GM12878 (cell line): ENCODE data around the gene CACNA1G. TPM values are rescaled to one million over a fixed set of nuclear protein-coding genes. Genes with fewer than 3 reads are reported as not detected.

Experiments used
- ATAC-seq: fragments of 200-7000 bp; cut with Tn5 transposase; 3 replicates; pipeline ENCODE4 v1.9.1; 2020; ENCODE audit warnings: mild to moderate bottlenecking, moderate library complexity
- BruUV-seq: library from RNA; stranded (reverse); fragments of 400-500 nt; replicated peaks from 2 replicates; lab custom pipeline; 2021; lab: Mats Ljungman, UMichigan
- CTCF ChIA-PET: fragments of 300-600 bp; sonication (Branson Sonifier 250); formaldehyde crosslinking; extraction: SDS; loops from one replicate; lab custom pipeline; 2021; ENCODE audit warnings: inconsistent platforms; lab: Yijun Ruan, JAX
- POLR2A ChIA-PET: fragments of 350-600 bp; formaldehyde crosslinking; extraction: SDS; loops from one replicate; lab custom pipeline; 2021; ENCODE audit warnings: inconsistent platforms; lab: Charles Lee
- RAD21 ChIA-PET: fragments of 300-600 bp; sonication (Branson Sonifier 250); formaldehyde crosslinking; loops from one replicate; lab custom pipeline; 2023; ENCODE audit warnings: antibody characterized with exemption; ENCODE audit not compliant: unreplicated experiment; lab: Charles Lee
- SMC1A ChIA-PET: fragments of 300-600 bp; sonication (Branson Sonifier 250); formaldehyde crosslinking; loops from one replicate; lab custom pipeline; 2023; ENCODE audit not compliant: unreplicated experiment, uncharacterized antibody; lab: Charles Lee
- DNase-seq: peaks from one replicate; pipeline ENCODE4 v3.0.0-alpha.2; 2011; ENCODE audit warnings: low read depth, low spot score
- FAIRE-seq: peaks from 3 replicates; lab custom pipeline; 2011; peaks lifted over from hg19 to GRCh38; lab: Jason Lieb, UNC
- H2AFZ ChIP-seq: 2 replicates; pipeline ENCODE4 v1.6.0; 2011; ENCODE audit warnings: low read depth, low read length, control low read depth; ENCODE audit not compliant: control insufficient read depth
- H3K27ac ChIP-seq: 2 replicates; pipeline ENCODE4 v1.5.1; 2011; ENCODE audit warnings: control low read depth; ENCODE audit not compliant: control insufficient read depth, insufficient read depth
- H3K27me3 ChIP-seq, 2 experiments: replicated peaks in 1 of 2; 2 replicates each; pipeline versions ENCODE4 v1.6.0 to v1.6.1; 2011; ENCODE audit warnings: low read length in 1 of 2; ENCODE audit not compliant: control insufficient read depth in 2 of 2, insufficient read depth in 2 of 2
- H3K36me3 ChIP-seq, 2 experiments: 2 replicates each; pipeline ENCODE4 v1.5.1; 2011; ENCODE audit warnings: low read length in 1 of 2; ENCODE audit not compliant: control insufficient read depth in 2 of 2, insufficient read depth in 2 of 2
- H3K4me1 ChIP-seq: 2 replicates; pipeline ENCODE4 v1.6.1; 2011; ENCODE audit warnings: mild to moderate bottlenecking, low read length, moderate library complexity, mixed read lengths; ENCODE audit not compliant: control insufficient read depth, insufficient read depth
- H3K4me2 ChIP-seq: 2 replicates; pipeline ENCODE4 v1.6.0; 2011; ENCODE audit warnings: control low read depth; ENCODE audit not compliant: control insufficient read depth, insufficient read depth
- H3K4me3 ChIP-seq: fragments of 200-600 bp; sonication (generic); 2 replicates; pipeline ENCODE4 v1.5.1; 2016
- H3K79me2 ChIP-seq: 2 replicates; pipeline ENCODE4 v1.6.0; 2011; ENCODE audit warnings: low read length; ENCODE audit not compliant: control insufficient read depth, insufficient read depth
- H3K9ac ChIP-seq: 2 replicates; pipeline ENCODE4 v1.8.0; 2011; ENCODE audit warnings: low read length, control low read depth, mixed read lengths; ENCODE audit not compliant: control insufficient read depth, insufficient read depth
- H3K9me3 ChIP-seq: replicated peaks from 3 replicates; pipeline ENCODE4 v1.5.1; 2011; ENCODE audit warnings: mild to moderate bottlenecking, low read length; ENCODE audit not compliant: control insufficient read depth, insufficient read depth
- H4K20me1 ChIP-seq: 2 replicates; pipeline ENCODE4 v1.6.0; 2011; ENCODE audit not compliant: control insufficient read depth, insufficient read depth
- ATF7 ChIP-seq: fragments of 450-650 bp; IDR thresholded peaks from 2 replicates; pipeline ENCODE4 v1.6.1; 2016; ENCODE audit warnings: low read depth, mild to moderate bottlenecking
- EP300 ChIP-seq, 2 experiments: fragments of 150-350 bp in 1 of 2; IDR thresholded peaks; 2 replicates each; pipeline ENCODE4 v1.6.1; 2011 to 2012; ENCODE audit warnings: low read depth in 2 of 2, low read length in 2 of 2, borderline replicate concordance in 1 of 2, improper control_type of control experiment in 1 of 2, inconsistent platforms in 1 of 2; ENCODE audit not compliant: control insufficient read depth in 1 of 2
- FOXM1 ChIP-seq: IDR thresholded peaks from 2 replicates; pipeline ENCODE4 v1.6.1; 2012; ENCODE audit warnings: low read depth, mild to moderate bottlenecking, inconsistent platforms, low read length, moderate library complexity
- MYC ChIP-seq: IDR thresholded peaks from 2 replicates; pipeline ENCODE4 v1.6.1; 2011; ENCODE audit warnings: mild to moderate bottlenecking, low read length, moderate library complexity, inconsistent platforms; ENCODE audit not compliant: insufficient read depth, insufficient replicate concordance, insufficient read length, severe bottlenecking
- NR2F1 ChIP-seq: fragments of 450-650 bp; conservative IDR thresholded peaks from 2 replicates; pipeline ENCODE4 v1.6.1; 2017; ENCODE audit warnings: mild to moderate bottlenecking
- ZBTB33 ChIP-seq: fragments of 450-650 bp; IDR thresholded peaks from 2 replicates; pipeline ENCODE4 v1.6.1; 2017; ENCODE audit warnings: mild to moderate bottlenecking
- WGBS: methylation state at CpG from one replicate; pipeline ENCODE4 v1.1.6; 2016; ENCODE audit warnings: low lambda C conversion rate; ENCODE audit not compliant: insufficient replicate concordance, insufficient coverage; ENCODE audit errors: missing lambda C conversion rate; 5-methylcytosine and 5-hydroxymethylcytosine counted together
- in situ Hi-C: fragments of 300-500 bp; cut with MboI; formaldehyde crosslinking; loops from 9 replicates; pipeline ENCODE4 v1.14.3; 2018; ENCODE audit warnings: mixed read lengths
- intact Hi-C: fragments of 100-400 bp; cut with micrococcal nuclease; formaldehyde crosslinking; loops from one replicate; pipeline ENCODE4 v1.14.2; 2022; ENCODE audit not compliant: unreplicated experiment
- polyA plus RNA-seq, 11 experiments: library from polyadenylated mRNA; depleted of rRNA in 4 of 11; unstranded in 6 of 11; stranded (reverse) in 5 of 11; fragments of >200 nt; fragmentation: Nextera tagmentation in 4 of 11; fragmentation: Illumina TruSeq in 1 of 11; extraction: Ambion mirVana in 4 of 11; extraction: Trizol in 1 of 11; gene quantifications; 1 replicate in 1 of 11; 2 replicates in 10 of 11; pipeline versions ENCODE4 v1.2.1 to v1.2.3, GENCODE V29; 2011 to 2016; ENCODE audit warnings: inconsistent platforms in 2 of 11, missing spikeins in 2 of 11, low read depth in 1 of 11
- total RNA-seq, 4 experiments: library from RNA; depleted of rRNA in 3 of 4; stranded (reverse); fragments of >200 nt in 3 of 4; fragmentation: Illumina TruSeq in 1 of 4; extraction: Trizol in 1 of 4; gene quantifications; 2 replicates each; pipeline versions ENCODE4 v1.2.1 to v1.2.3, GENCODE V29; 2013 to 2021

Gene CACNA1G
- total and polyA plus RNA-seq, 10 of the 15 experiments (the other 5 are each of a cell fraction or from before 2014, with no cell fraction given) = 0.03 to 0.15 TPM; not detected in 8

DNA sequence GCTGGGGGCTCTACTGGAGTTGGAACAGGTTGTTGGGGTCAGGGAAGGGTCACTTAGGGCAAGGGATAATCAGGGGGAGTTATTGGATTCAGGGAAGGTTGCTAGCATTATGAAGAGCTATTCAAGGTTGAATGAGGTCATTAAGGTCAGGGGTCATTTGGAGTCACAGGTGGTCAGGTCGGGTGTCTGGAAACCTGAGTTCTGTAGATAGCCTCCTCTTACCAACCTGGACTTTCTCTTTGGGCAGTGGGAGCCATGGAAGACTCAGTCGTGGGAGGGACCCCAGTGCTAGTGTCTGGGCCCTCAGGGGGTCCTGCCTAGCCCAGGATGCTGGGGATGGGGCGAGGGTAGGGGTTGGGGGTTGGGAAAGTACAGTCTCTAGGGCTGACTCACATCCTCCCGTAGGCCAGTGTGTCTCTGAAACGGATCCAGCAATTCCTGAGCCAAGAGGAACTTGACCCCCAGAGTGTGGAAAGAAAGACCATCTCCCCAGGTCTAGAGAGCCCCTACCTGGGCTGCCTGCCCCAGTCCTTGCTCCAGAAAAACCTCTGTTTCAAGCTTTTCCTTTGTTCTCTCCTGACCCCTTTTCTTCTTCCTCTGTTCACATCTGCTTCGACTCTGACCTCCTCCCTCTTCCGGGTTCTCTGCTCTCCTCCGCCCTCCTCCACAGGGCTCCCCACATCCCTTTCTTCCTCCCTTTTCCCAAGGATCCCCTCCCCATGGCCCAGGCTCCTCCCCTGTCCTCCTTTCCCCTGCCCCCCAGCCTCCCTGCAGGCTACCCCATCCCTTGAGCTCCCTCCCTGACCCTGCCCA is 107.7 kb downstream of the CACNA1G start:
- FAIRE-seq = no peak
- Histone ChIP-seq H4K20me1 (no peaks in the 10 kb centered on the region), H3K4me3 (no peak overlapping the region), H3K36me3 (no peaks in the 10 kb centered on the region), H3K4me2 (no peak overlapping the region), H3K27me3 (no peaks in the 10 kb centered on the region), H3K9me3 (no peaks in the 10 kb centered on the region), H3K27ac (no peak overlapping the region), H2AFZ (no peak overlapping the region), H3K79me2 (no peaks in the 10 kb centered on the region), H3K4me1 (no peaks in the 10 kb centered on the region), H3K9ac (no peak overlapping the region)
- TF ChIP-seq MYC = no peak
- no peak for TF ChIP-seq FOXM1
- no peak for TF ChIP-seq EP300 (IDR thresholded peaks at IDR 0.05; ENCODE audit: borderline replicate concordance in 1 of 2, control insufficient read depth in 1 of 2, low read depth in 2 of 2, low read length in 2 of 2)
- no peak for TF ChIP-seq ZBTB33
- TF ChIP-seq ATF7 = no peak
- 0 out of 2 replicates have a peak, but pooled peaks have one; percentile 27 for TF ChIP-seq NR2F1
- ChIA-PET POLR2A (interaction anchor here (0.6 kb wide), 1 partner anchor 468 kb away, joined by 3 read pairs; no protein-coding TSS in a partner anchor), RAD21 (no interaction called here), CTCF (interaction anchor here (0.6 kb wide), 1 partner anchor 41 kb away, joined by 3 read pairs; no protein-coding TSS in a partner anchor), SMC1A (interaction anchor here (0.9 kb wide), 1 partner anchor 31 kb away, joined by 3 read pairs; no protein-coding TSS in a partner anchor)
- intact Hi-C loops = no loop called here
- DNase-seq = no peak
- no peak for ATAC-seq
- in situ Hi-C loops = no loop called here
- WGBS = 20% methylated on average over 8 of the region's 8 CpGs
- BruUV-seq = no TSS peak
